Small intestine (tissue), 7 donors: ENCODE results near the gene FOXD1. TPM values are rescaled to one million over a fixed set of nuclear protein-coding genes. Genes with fewer than 3 reads are reported as not detected.

Source experiments
- DNase-seq, 2 donors: peaks; one replicate each; pipeline versions ENCODE4 v3.0.0 to v3.0.0-alpha.2; 2013
- FAIRE-seq: peaks from 2 replicates; lab custom pipeline; 2012; peaks lifted over from hg19 to GRCh38; lab: Jason Lieb, UNC
- H3K27ac ChIP-seq, 3 donors: one replicate each; pipeline ENCODE4 v1.5.1; 2013; ENCODE audit warnings: low read length in 2 of 3, mild to moderate bottlenecking in 2 of 3, control low read depth in 1 of 3, inconsistent platforms in 1 of 3, low read depth in 1 of 3, moderate library complexity in 1 of 3
- H3K27me3 ChIP-seq, 3 donors: one replicate each; pipeline ENCODE4 v1.6.1; 2013; ENCODE audit warnings: low read length in 3 of 3, inconsistent platforms in 1 of 3; ENCODE audit not compliant: control insufficient read depth in 3 of 3, insufficient read depth in 3 of 3
- H3K36me3 ChIP-seq, 3 donors: one replicate each; pipeline ENCODE4 v1.6.1; 2013; ENCODE audit warnings: low read length in 3 of 3, inconsistent platforms in 1 of 3, low read depth in 1 of 3, mild to moderate bottlenecking in 1 of 3, moderate library complexity in 1 of 3; ENCODE audit not compliant: control insufficient read depth in 3 of 3, insufficient read depth in 2 of 3
- H3K4me1 ChIP-seq, 3 donors: one replicate each; pipeline ENCODE4 v1.6.1; 2013; ENCODE audit warnings: low read length in 2 of 3, inconsistent platforms in 1 of 3, low read depth in 1 of 3, mild to moderate bottlenecking in 1 of 3, moderate library complexity in 1 of 3; ENCODE audit not compliant: control insufficient read depth in 3 of 3, insufficient read depth in 2 of 3
- H3K4me3 ChIP-seq, 3 donors: one replicate each; pipeline ENCODE4 v1.5.1; 2013; ENCODE audit warnings: low read length in 3 of 3, control low read depth in 1 of 3, inconsistent platforms in 1 of 3, low read depth in 1 of 3, mild to moderate bottlenecking in 1 of 3, moderate library complexity in 1 of 3
- H3K9me3 ChIP-seq, 2 donors: one replicate each; pipeline ENCODE4 v1.6.1; 2013; ENCODE audit warnings: low read depth in 1 of 2, low read length in 1 of 2; ENCODE audit not compliant: control insufficient read depth in 2 of 2, insufficient read depth in 1 of 2
- WGBS, 3 donors: extraction: QIAGEN DNeasy Blood & Tissue Kit; methylation state at CpG; one replicate each; pipeline ENCODE4 v1.1.7; 2013; 5-methylcytosine and 5-hydroxymethylcytosine counted together
- polyA plus RNA-seq, 4 donors: library from polyadenylated mRNA; stranded (reverse) in 3 of 4; unstranded in 1 of 4; fragments of 200-250 nt in 3 of 4; fragments of 120-200 nt in 1 of 4; gene quantifications; one replicate each; pipeline versions ENCODE4 v1.2.1 to v1.2.3, GENCODE V29; 2013
- donor health status: healthy with polysubstance abuse.
- donor health status: control.
- donor health status: control.
- donor health status: Bipolar disorder and iron deficiency.
- donor health status: healthy.

The FOXD1 gene
- polyA plus RNA-seq, 4 donors, result 0.04 to 19.2 (median 0.27) TPM; not detected in 1

GRCh38 chr5:73438645-73439470, 9.7 kb downstream of the FOXD1 start:
- Histone ChIP-seq H3K9me3 (no peaks in the 10 kb centered on the region), H3K27me3 (peaks cover 13 to 84% (median 48%) of the 10 kb centered on the region in 3 donors), H3K27ac (no peak overlapping the region), H3K4me3 (no peak overlapping the region), H3K36me3 (no peaks in the 10 kb centered on the region), H3K4me1 (peaks cover 0 to 8% (median 2%) of the 10 kb centered on the region in 3 donors)
- DNase-seq (no peak), FAIRE-seq (no peak)
- 11 to 15% (median 12%) methylated on average over 5 of the region's 5 CpGs for WGBS, 3 donors

- H3K27ac ChIP-seq, result no peak overlapping the region
- DNase-seq, result no peak
- H3K4me1 ChIP-seq, result peaks cover 0 to 8% (median 2%) of the 10 kb centered on the region in 3 donors
- 3 to 8% (median 7%) methylated on average over 18 of the region's 18 CpGs for whole genome bisulfite sequencing, 3 donors
- H3K9me3 ChIP-seq, result no peaks in the 10 kb centered on the region
- H3K4me3 ChIP-seq, result peak overlapping the region in 1 of 3 donors; percentile 37
- FAIRE-seq, result no peak
- no peaks in the 10 kb centered on the region for H3K36me3 ChIP-seq
- peaks cover 9 to 81% (median 48%) of the 10 kb centered on the region in 3 donors for H3K27me3 ChIP-seq
Measured at GRCh38 chr5:73437777-73438644, 10.6 kb downstream of the FOXD1 start.

GRCh38 chr5:73437101-73437776, 11.3 kb downstream of the FOXD1 start:
- H3K4me3 ChIP-seq, result peak overlapping the region in 1 of 3 donors; percentile 37
- 1 to 2% (median 2%) methylated on average over 59 to 69 of the region's 69 CpGs for WGBS, 3 donors
- H3K27me3 ChIP-seq, result peaks cover 7 to 77% (median 44%) of the 10 kb centered on the region in 3 donors
- H3K27ac ChIP-seq, result no peak overlapping the region
- peak; percentile 45 to 79 for DNase-seq
- no peak for FAIRE-seq
- H3K9me3 ChIP-seq, result no peaks in the 10 kb centered on the region
- H3K36me3 ChIP-seq, result no peaks in the 10 kb centered on the region
- peaks cover 0 to 8% (median 2%) of the 10 kb centered on the region in 3 donors for H3K4me1 ChIP-seq

GRCh38 chr5:73436535-73437100, 12.0 kb downstream of the FOXD1 start:
- H3K4me3 ChIP-seq, result peak overlapping the region in 1 of 3 donors; percentile 37
- no peak for FAIRE-seq
- 1 to 2% (median 2%) methylated on average over 47 to 66 of the region's 66 CpGs for WGBS, 3 donors
- H3K9me3 ChIP-seq, result no peaks in the 10 kb centered on the region
- H3K27me3 ChIP-seq, result peaks cover 7 to 76% (median 42%) of the 10 kb centered on the region in 3 donors
- H3K36me3 ChIP-seq, result no peaks in the 10 kb centered on the region
- H3K4me1 ChIP-seq, result peaks cover 0 to 8% (median 2%) of the 10 kb centered on the region in 3 donors
- H3K27ac ChIP-seq, result no peak overlapping the region
- DNase-seq, result peak; percentile 25 to 66

GRCh38 chr5:73435759-73436534, 12.6 kb downstream of the FOXD1 start:
- FAIRE-seq (no peak), DNase-seq (no peak)
- Histone ChIP-seq H3K27ac (no peak overlapping the region), H3K4me1 (peaks cover 0 to 8% (median 2%) of the 10 kb centered on the region in 3 donors), H3K4me3 (peak overlapping the region in 1 of 3 donors; percentile 37), H3K27me3 (peaks cover 7 to 70% (median 42%) of the 10 kb centered on the region in 3 donors), H3K36me3 (no peaks in the 10 kb centered on the region), H3K9me3 (no peaks in the 10 kb centered on the region)
- 12 to 16% (median 16%) methylated on average over 35 of the region's 35 CpGs for WGBS, 3 donors

- 46 to 58% (median 55%) methylated on average over 1 of the region's 1 CpG for WGBS, 3 donors
- peaks cover 7 to 67% (median 35%) of the 10 kb centered on the region in 3 donors for H3K27me3 ChIP-seq
- H3K27ac ChIP-seq, result no peak overlapping the region
- H3K9me3 ChIP-seq, result no peaks in the 10 kb centered on the region
- H3K36me3 ChIP-seq, result no peaks in the 10 kb centered on the region
- no peak for DNase-seq
- no peak for FAIRE-seq
- H3K4me3 ChIP-seq, result no peak overlapping the region
- H3K4me1 ChIP-seq, result peaks cover 0 to 8% (median 2%) of the 10 kb centered on the region in 3 donors
Measured at GRCh38 chr5:73434907-73435306, 13.7 kb downstream of the FOXD1 start.

GRCh38 chr5:73434461-73434860, 14.1 kb downstream of the FOXD1 start:
- no peak for FAIRE-seq
- Histone ChIP-seq H3K4me3 (no peak overlapping the region), H3K9me3 (no peaks in the 10 kb centered on the region), H3K27me3 (peaks cover 7 to 64% (median 35%) of the 10 kb centered on the region in 3 donors), H3K4me1 (peaks cover 0 to 8% (median 2%) of the 10 kb centered on the region in 3 donors), H3K27ac (no peak overlapping the region), H3K36me3 (no peaks in the 10 kb centered on the region)
- WGBS, 3 donors, result 25 to 28% (median 28%) methylated on average over 1 of the region's 1 CpG
- DNase-seq, result no peak
